B cell (primary cell): Measurements from ENCODE around the gene KCNJ11. TPM values are rescaled to one million over a fixed set of nuclear protein-coding genes. Genes with fewer than 3 reads are reported as not detected.

ENCODE experiments used
- ATAC-seq: fragments of 200-7000 bp; cut with Tn5 transposase; one replicate; pipeline ENCODE4 v1.10.0; 2021; ENCODE audit warnings: low read depth, mild to moderate bottlenecking, moderate number of reproducible peaks, moderate library complexity
- CTCF ChIA-PET: fragments of 350-600 bp; sonication (Branson Sonifier 250); formaldehyde crosslinking; loops from one replicate; lab custom pipeline; 2021; ENCODE audit warnings: antibody characterized with exemption, inconsistent platforms; lab: Charles Lee
- POLR2A ChIA-PET: fragments of 350-600 bp; sonication (Branson Sonifier 250); formaldehyde crosslinking; loops from one replicate; lab custom pipeline; 2021; ENCODE audit warnings: antibody characterized with exemption; lab: Charles Lee
- DNase-seq: peaks from one replicate; pipeline ENCODE4 v3.0.0; 2013
- H2AFZ ChIP-seq: 2 replicates; pipeline ENCODE4 v1.6.1; 2012; ENCODE audit warnings: mild to moderate bottlenecking, low read depth, low read length; ENCODE audit not compliant: insufficient read depth, poor library complexity, severe bottlenecking
- H3K27ac ChIP-seq, 2 donors: 1 replicate in 1 of 2; 2 replicates in 1 of 2; pipeline ENCODE4 v1.5.1; 2012 to 2013; ENCODE audit warnings: low read length in 2 of 2, mild to moderate bottlenecking in 2 of 2, moderate library complexity in 1 of 2
- H3K27me3 ChIP-seq, 4 experiments: fragments of 200-600 bp in 1 of 4; sonication (generic) in 1 of 4; replicated peaks in 1 of 4; 1 replicate in 2 of 4; 2 replicates in 2 of 4; pipeline versions ENCODE4 v1.6.1 to v1.7.0; 2013 to 2016; ENCODE audit warnings: low read length in 3 of 4, mild to moderate bottlenecking in 2 of 4, mixed read lengths in 1 of 4, moderate library complexity in 1 of 4; ENCODE audit not compliant: insufficient read depth in 4 of 4, control insufficient read depth in 3 of 4; ENCODE audit errors: control extremely low read depth in 1 of 4
- H3K36me3 ChIP-seq, 2 experiments: replicated peaks in 1 of 2; 1 replicate in 1 of 2; 2 replicates in 1 of 2; pipeline versions ENCODE4 v1.6.1 to v1.7.1; 2013; ENCODE audit warnings: low read length in 1 of 2; ENCODE audit not compliant: insufficient read depth in 2 of 2, control insufficient read depth in 1 of 2; ENCODE audit errors: control extremely low read depth in 1 of 2, extremely low read depth in 1 of 2
- H3K4me1 ChIP-seq, 2 donors: fragments of 200-600 bp in 1 of 2; sonication (generic) in 1 of 2; 1 replicate in 1 of 2; 2 replicates in 1 of 2; pipeline versions ENCODE4 v1.5.1 to v1.6.1; 2013 to 2017; ENCODE audit warnings: low read length in 2 of 2; ENCODE audit not compliant: control insufficient read depth in 2 of 2, insufficient read depth in 2 of 2
- H3K4me2 ChIP-seq: replicated peaks from 2 replicates; pipeline ENCODE3; 2012; ENCODE audit warnings: mild to moderate bottlenecking, low read depth, low read length; ENCODE audit not compliant: poor library complexity, severe bottlenecking
- H3K4me3 ChIP-seq, 5 experiments: fragments of 200-600 bp in 1 of 5; sonication (generic) in 1 of 5; 1 replicate in 3 of 5; 2 replicates in 2 of 5; pipeline versions ENCODE4 v1.5.1 to v1.7.0; 2011 to 2016; ENCODE audit warnings: low read length in 4 of 5, mild to moderate bottlenecking in 4 of 5, low read depth in 2 of 5, control low read depth in 1 of 5, moderate library complexity in 1 of 5; ENCODE audit not compliant: insufficient read depth in 1 of 5; ENCODE audit errors: control extremely low read depth in 1 of 5, extremely low read depth in 1 of 5
- H3K79me2 ChIP-seq: fragments of 200-600 bp; sonication (generic); one replicate; pipeline ENCODE4 v1.6.0; 2016; ENCODE audit warnings: low read length; ENCODE audit not compliant: control insufficient read depth, insufficient read depth
- H3K9ac ChIP-seq: fragments of 200-600 bp; sonication (generic); 2 replicates; pipeline ENCODE4 v1.6.1; 2017; ENCODE audit warnings: mild to moderate bottlenecking, low read length, moderate library complexity
- H3K9me3 ChIP-seq, 3 donors: one replicate each; pipeline versions ENCODE4 v1.6.1 to v1.7.1; 2013; ENCODE audit warnings: low read length in 2 of 3; ENCODE audit not compliant: control insufficient read depth in 2 of 3, insufficient read depth in 1 of 3; ENCODE audit errors: control extremely low read depth in 1 of 3
- H4K20me1 ChIP-seq: 2 replicates; pipeline ENCODE4 v1.6.0; 2012; ENCODE audit warnings: mild to moderate bottlenecking, low read length; ENCODE audit not compliant: insufficient read depth, control insufficient read depth, poor library complexity, severe bottlenecking
- H3K27ac Mint-ChIP-seq: one replicate; pipeline ENCODE4 v1.8.0; 2021; ENCODE audit warnings: mixed read lengths
- H3K27me3 Mint-ChIP-seq: one replicate; pipeline ENCODE4 v1.8.0; 2021; ENCODE audit warnings: mixed read lengths
- H3K4me1 Mint-ChIP-seq: one replicate; pipeline ENCODE4 v1.8.0; 2021; ENCODE audit warnings: mixed read lengths
- H3K4me3 Mint-ChIP-seq: one replicate; pipeline ENCODE4 v1.8.0; 2021; ENCODE audit warnings: mixed read lengths
- H3K9me3 Mint-ChIP-seq: one replicate; pipeline ENCODE4 v1.8.0; 2022; ENCODE audit warnings: mixed read lengths; ENCODE audit not compliant: insufficient read depth
- CTCF ChIP-seq: fragments of 200-600 bp; IDR thresholded peaks from one replicate; pipeline ENCODE4 v1.8.0; 2022; ENCODE audit warnings: antibody characterized with exemption, mild to moderate bottlenecking
- EZH2 ChIP-seq: IDR thresholded peaks from 2 replicates; pipeline ENCODE4 v1.6.1; 2012; ENCODE audit warnings: borderline replicate concordance, low read depth, mild to moderate bottlenecking, moderate library complexity, low read length; ENCODE audit not compliant: insufficient read depth, poor library complexity, severe bottlenecking
- WGBS: methylation state at CpG from one replicate; pipeline ENCODE4 v1.1.5; 2013; ENCODE audit warnings: missing lambda C conversion rate; ENCODE audit not compliant: insufficient coverage; 5-methylcytosine and 5-hydroxymethylcytosine counted together
- intact Hi-C: fragments of 100-400 bp; cut with micrococcal nuclease; formaldehyde crosslinking; loops from one replicate; pipeline ENCODE4 v1.10.0; 2022
- polyA plus RNA-seq: library from polyadenylated mRNA; depleted of rRNA; stranded (reverse); fragments of >200 nt; gene quantifications from 2 replicates; pipeline ENCODE4 v1.2.3, GENCODE V29; 2012
- total RNA-seq, 2 donors: library from RNA; stranded (reverse); fragments of 120-200 nt in 1 of 2; gene quantifications; 1 replicate in 1 of 2; 2 replicates in 1 of 2; pipeline versions ENCODE4 v1.2.3 to v1.2.4, GENCODE V29; 2013 to 2022

KCNJ11 gene
- total and polyA plus RNA-seq, 2 donors (not counting 1 experiment from before 2014, with no cell fraction given): 1.4 to 2.1 TPM

DNA sequence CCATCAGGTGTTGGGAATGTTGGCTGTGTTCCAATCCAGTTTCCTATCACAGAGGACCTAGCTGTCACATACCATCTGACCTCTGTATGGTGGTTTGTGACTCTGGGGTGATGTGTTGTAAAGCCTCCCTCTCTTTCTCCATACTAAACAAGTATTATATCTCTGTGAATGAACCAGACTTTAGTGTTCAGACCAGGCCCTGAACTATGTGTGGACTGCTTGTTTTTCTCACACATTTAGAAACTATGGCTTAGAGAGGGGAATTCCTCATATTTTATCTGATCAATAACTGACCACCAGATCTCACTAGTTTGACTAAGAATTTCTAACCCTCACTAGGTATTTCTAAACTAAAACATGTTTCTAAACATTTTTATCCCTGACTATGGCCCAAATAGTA lies 19.4 kb downstream of the KCNJ11 start:
- H3K27ac Mint-ChIP-seq: no peak overlapping the region

DNA sequence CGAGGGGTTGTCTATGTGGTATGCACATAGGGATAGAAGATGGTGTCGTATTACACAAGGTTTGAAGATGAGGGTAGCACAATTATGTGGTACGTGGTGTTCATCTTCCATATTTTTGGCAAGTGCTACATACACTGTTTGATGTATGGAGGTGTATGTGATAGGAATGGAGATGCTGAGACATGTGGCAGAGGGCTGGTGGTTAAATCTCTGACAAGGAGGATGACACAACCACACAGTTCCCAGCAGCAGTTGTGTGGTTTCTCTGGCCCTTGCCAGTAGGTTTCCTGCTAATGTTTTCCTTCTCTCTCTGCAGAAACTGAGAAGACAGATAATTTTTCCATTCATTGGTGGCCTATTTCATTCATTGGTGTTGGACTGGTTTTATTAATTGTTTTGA lies 19.9 kb downstream of the KCNJ11 start:
- no peak overlapping the region for H3K27ac ChIP-seq
- H3K4me3 ChIP-seq: no peak overlapping the region
- peaks cover 0 to 3% (median 0%) of the 10 kb centered on the region in 4 experiments for H3K27me3 ChIP-seq
- Mint-ChIP-seq H3K4me3 (no peak overlapping the region), H3K27ac (no peak overlapping the region), H3K4me1 (no peaks in the 10 kb centered on the region), H3K9me3 (peaks cover 26% of the 10 kb centered on the region), H3K27me3 (no peaks in the 10 kb centered on the region)
- no peak overlapping the region for H3K4me2 ChIP-seq
- H3K36me3 ChIP-seq: no peaks in the 10 kb centered on the region
- DNase-seq (no peak), ATAC-seq (no peak)
- TF ChIP-seq CTCF (no peak), EZH2 (no peak)
- H2AFZ ChIP-seq: no peak overlapping the region
- no peaks in the 10 kb centered on the region for H3K4me1 ChIP-seq
- H3K9ac ChIP-seq: no peak overlapping the region
- ChIA-PET POLR2A (no interaction called here), CTCF (no interaction called here)
- no peaks in the 10 kb centered on the region for H4K20me1 ChIP-seq
- peaks cover 0 to 46% (median 34%) of the 10 kb centered on the region in 3 donors for H3K9me3 ChIP-seq
- intact Hi-C loops: no loop called here
- 93% methylated on average over 3 of the region's 3 CpGs for WGBS
- no peaks in the 10 kb centered on the region for H3K79me2 ChIP-seq

More for the DNA sequence above, 19.4 kb downstream of the KCNJ11 start:
- H3K27ac ChIP-seq: no peak overlapping the region
- H3K4me1 ChIP-seq: no peaks in the 10 kb centered on the region
- no peaks in the 10 kb centered on the region for H3K4me1 Mint-ChIP-seq
- no peaks in the 10 kb centered on the region for H3K36me3 ChIP-seq
- H4K20me1 ChIP-seq: no peaks in the 10 kb centered on the region
- H3K4me3 ChIP-seq: no peak overlapping the region
- no peak overlapping the region for H3K4me3 Mint-ChIP-seq
- peaks cover 26% of the 10 kb centered on the region for H3K9me3 Mint-ChIP-seq
- intact Hi-C loops: no loop called here
- CTCF ChIA-PET: no interaction called here
- DNase-seq (no peak), ATAC-seq (no peak)
- H3K9ac ChIP-seq: no peak overlapping the region
- peaks cover 0 to 46% (median 38%) of the 10 kb centered on the region in 3 donors for H3K9me3 ChIP-seq
- H3K27me3 ChIP-seq: peaks cover 0 to 3% (median 0%) of the 10 kb centered on the region in 4 experiments
- H3K79me2 ChIP-seq: no peaks in the 10 kb centered on the region
- H2AFZ ChIP-seq: no peak overlapping the region
- no peaks in the 10 kb centered on the region for H3K27me3 Mint-ChIP-seq
- POLR2A ChIA-PET: no interaction called here
- no peak overlapping the region for H3K4me2 ChIP-seq
- no peak for TF ChIP-seq EZH2
- TF ChIP-seq CTCF: no peak
